GM21576 (cell line): ENCODE measurements around the gene PISD.

Experiments
- ATAC-seq: cut with Tn5 transposase; IDR thresholded peaks from one replicate; pipeline ENCODE4 v1.9.1; 2021; ENCODE audit warnings: mild to moderate bottlenecking, moderate library complexity; ENCODE audit not compliant: unreplicated experiment

Gene PISD

GRCh38 chr22:31578171-31578570, 83.8 kb downstream of the PISD start:
- ATAC-seq: no peak

- ATAC-seq: no peak
These were observed 84.3 kb downstream of the PISD start for GRCh38 chr22:31577711-31578110.

- ATAC-seq: no peak
These were observed 86.8 kb downstream of the PISD start for GRCh38 chr22:31575190-31575589.

GRCh38 chr22:31574055-31574670, 87.9 kb downstream of the PISD start:
- ATAC-seq: no peak

- ATAC-seq: no peak
These were observed 89.1 kb downstream of the PISD start for GRCh38 chr22:31572939-31573338.

DNA sequence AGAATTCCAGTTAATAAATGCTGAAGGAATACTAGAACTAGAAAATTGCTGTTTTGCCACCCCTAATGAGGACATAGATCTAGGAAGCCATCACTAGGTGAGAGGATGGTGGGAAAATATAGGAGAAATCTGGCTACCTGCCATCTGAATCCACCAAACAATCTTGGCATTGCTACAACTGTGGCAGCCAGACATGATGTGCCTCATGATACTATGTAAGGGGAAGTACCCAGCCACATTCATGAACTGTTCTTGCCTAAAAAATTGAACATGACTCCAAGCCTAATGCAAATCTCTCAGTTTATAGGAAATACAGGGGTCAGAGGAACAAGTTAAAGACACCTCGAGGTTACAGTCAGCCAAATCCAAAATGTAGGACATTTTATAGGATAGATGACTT, 92.9 kb downstream of the PISD start:
- ATAC-seq: no peak
